Hematopoietic multipotent progenitor cell treated with erythropoietin and hydrocortisone succinate and interleukin-3 and kit ligand, for 15 days (in vitro differentiated cells): ENCODE results near the gene RRP8.

Experiments used
- DNase-seq: peaks from one replicate; pipeline ENCODE4 v3.0.0-alpha.2; 2015; ENCODE audit warnings: low spot score

Gene RRP8

DNA sequence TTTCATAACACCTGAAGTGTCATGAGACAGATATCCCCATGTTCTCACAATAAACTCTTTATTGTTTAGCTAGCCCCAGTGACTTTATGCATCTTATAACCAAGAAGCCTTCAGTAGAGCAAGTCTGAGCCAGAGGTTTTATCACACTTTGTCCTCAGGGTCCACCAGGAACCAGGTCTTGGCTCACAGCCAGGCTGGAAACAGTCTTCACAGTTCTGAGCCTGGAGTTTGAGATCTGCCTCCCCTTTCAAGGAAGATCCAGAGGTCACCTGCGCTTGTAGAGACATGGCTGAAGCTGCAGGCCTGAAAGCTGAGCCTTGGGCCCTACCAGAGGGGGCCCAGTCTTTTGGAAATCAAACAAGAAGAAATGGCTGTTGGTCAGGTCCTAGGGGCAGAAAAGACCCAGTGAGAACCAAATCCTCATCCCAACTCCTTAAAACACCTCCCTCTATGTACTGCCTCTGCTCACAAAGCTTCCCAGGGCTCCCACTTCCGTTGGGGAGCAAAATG, 3.5 kb downstream of the RRP8 start:
- DNase-seq: no peak

DNA sequence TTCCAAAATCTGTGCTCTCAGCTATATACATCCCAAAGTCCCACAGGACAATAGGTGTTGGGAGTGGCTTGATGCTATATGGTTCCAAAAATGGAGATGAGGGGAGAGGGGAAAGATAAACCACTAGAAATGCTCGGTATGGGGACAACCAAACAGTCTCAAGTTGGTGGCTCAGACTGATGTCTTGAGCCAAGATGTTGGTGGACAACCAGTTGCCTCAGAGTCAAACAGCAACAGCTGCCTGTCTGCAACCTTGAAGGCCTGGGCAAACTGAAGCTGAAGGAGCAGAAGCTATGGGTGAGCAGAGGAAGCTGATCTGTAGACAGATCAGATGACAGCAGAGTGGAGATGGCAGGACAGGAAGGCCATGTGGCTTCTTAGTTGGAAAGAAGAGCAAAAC, 4.0 kb downstream of the RRP8 start:
- DNase-seq: no peak

DNA sequence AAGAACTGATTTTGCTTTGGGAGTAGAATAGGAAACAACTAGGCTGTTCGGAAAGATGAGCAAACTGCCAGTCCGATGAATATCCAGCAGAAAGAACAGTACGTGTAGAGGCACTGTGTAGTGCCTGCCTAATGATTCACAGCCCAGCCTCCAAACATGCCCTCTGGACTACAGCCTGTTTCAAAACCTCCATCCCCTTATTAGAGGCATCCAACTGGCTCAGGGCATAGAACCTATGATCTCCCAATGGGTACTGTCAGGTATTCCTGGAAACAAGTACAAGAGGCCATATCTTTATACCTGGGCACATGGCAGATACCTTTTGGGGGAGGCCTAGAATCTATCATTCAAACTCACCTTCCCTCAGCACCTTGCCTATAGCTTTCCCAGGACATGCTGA, 4.9 kb downstream of the RRP8 start:
- no peak for DNase-seq

DNA sequence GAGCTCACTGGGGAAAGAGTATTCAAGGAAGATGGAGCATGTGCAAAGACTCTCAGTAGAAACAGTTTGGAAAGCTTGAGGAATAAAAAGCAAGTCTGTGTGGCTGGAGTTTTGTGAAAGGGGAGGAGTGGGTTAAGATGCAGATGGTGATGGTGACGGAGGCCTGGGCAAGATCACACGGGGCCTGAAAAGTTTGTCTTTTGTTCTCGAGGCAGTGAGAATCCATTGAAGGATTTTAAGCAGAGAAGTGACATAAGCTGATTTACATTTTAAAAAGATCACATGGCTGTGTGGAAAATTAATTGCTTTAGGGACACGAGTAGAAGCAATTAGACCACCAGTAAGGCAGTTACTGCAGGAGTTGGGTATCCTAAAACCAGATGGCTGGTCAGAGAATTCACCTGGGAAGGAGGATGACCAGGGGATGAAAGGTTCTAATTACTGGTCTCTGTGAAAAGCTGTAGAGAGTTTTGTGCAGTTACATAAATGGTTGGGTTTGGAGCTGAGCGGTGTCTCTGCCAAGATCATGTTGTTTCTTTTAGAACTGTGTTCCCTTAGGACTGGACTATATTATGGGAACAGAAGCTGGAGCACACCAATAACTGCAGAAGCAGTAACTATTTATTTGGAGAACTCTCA, 7.1 kb downstream of the RRP8 start:
- no peak for DNase-seq

DNA sequence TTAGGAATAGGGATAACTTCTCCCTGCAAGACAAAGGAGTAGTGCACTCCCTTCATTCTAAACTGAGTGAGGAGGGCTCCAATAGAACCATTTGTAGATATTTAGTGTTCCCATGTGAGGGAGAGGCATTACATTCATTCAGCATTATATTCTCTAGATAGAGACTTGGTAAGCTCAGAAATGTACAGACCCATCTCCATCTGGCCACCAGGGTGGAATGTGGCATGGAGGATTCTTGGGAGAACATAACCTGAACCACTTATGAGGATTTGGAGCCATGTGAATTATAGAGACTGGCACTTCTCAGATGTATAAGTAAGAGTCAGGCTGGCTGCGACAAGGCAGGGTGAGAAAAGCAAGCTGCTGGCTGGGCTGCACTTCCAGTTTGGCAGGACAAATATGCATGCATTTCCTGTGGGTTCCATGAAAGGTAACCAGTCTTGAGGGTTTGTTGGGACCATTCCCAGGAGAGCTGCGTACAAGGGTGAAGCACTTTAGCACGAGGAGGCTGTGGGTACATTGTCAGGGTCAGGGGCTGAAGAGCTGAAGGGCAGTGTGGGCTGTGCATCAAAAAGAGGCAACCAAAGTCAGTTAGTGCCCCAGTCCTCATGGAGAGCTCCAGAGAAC, 9.2 kb downstream of the RRP8 start:
- DNase-seq: no peak

DNA sequence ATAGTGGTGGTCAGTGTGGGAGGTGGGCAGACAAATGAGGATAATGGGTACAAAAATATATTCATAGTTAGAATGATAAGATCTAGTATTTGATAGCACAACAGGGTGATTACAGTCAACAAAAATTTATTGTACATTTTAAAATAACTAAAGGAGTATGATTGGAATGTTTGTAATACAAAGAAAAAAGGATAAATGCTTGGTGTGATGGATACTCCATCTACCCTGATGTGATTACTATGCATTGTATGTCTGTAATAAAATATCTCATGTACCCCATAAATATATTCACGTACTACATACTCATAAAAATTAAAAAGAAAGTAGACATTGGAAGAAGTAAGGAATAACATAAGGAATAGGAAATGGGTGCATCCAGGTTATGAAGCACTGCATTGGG, 15.4 kb downstream of the RRP8 start:
- DNase-seq: no peak

DNA sequence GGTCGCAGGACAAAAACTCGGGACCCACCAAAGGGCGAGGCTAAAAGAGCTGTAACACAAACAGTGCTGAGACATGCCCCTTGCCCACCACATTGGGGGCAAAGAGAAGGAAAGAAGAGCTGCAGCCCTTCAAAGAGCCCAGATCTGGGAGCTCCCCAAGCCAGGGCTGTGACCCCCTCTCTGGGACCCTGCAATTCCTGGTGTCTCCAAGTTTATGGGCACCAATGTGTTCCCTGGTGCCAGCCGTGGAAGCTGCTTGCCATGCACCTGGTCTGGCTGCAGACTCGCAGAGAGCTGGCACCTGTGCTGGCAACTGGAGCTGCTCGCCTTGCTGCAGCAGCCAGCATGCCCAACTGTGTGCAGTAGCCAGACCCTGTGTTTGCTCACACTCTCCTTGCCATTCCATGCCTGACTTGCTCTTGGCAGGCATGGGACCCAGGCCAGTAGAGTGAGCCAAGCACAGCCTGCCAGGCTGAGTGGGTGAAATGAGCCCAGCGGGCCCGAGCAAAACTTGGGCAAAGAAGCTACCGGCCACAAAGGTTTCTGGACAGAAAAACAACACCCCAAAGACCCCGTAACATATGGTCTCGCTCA, 16.0 kb downstream of the RRP8 start:
- no peak for DNase-seq

DNA sequence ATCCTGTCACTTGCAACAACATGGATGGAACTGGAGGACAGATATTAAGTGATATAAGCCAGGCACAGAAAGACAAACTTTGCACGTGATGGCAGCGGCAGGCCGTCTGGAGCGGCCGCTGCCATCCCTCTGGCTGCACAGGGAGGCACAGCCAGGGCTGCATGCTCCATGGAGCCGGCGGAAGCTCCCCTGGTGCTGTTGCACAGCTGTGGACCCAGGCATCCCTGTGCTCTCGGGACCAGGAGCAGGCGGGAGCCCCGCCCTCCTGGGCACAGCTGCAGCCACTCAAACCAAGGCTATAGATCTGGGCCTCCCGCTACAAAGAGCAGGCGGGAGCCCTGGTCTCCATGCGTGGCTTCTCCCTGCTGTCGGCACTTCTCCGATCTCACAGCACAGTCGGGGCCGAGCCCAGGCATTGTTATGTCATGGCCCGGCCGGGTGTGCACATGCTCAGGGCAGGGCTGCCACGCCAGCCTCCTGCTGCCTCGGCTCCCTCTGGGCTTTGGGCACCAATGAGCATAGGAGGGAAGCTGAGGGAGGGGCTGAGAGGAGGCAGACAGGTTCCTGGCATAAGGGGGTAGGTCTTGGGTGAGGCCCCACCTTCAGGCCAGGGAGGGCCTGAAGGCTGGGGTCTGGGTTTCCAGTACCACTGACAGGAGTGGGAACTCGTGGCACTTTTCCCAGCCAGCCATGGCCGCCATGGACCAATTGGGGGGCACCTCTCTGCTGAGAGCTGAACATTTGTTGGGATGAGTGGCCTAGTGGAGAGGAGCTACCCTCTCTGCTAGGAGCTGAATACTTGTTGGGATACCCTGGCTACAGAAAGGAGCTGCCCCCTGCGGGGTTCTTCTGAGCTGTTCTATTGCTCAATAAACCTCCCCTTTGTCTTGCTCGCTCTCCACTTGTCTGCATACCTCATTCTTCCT, 16.7 kb downstream of the RRP8 start:
- no peak for DNase-seq

DNA sequence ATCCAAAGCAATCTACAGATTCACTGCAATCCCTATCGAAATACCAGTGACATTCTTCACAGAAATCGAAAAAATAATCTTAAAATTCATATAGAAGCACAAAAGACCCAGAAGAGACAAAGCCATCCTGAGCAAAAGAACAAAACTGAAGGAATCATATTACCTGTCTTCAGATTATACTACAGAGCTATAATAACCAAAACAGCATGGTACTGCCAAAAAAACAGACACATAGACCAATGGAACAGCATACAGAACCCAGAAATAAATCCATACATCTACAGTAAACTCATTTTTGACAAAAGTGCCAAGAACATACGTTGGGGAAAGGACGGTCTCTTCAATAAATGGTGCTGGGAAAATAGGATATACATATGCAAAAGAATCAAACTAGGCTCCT, 18.9 kb downstream of the RRP8 start:
- DNase-seq: no peak

DNA sequence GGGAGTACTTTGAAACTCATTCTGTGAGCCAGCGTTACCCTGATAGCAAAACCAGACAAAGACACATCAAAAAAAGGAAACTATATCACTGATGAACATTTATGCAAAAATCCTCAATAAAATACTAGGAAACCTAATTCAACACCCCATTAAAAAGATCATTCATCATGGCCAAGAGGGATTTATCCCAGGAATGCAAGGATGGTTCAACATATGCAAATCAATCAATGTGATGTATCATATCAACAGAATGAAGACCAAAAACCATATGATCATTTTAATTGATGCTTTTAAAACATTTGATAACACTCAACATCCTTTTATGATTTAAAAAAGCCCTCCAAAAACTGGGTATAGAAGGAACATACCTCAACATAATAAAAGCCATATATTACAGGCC, 19.8 kb downstream of the RRP8 start:
- DNase-seq: no peak

DNA sequence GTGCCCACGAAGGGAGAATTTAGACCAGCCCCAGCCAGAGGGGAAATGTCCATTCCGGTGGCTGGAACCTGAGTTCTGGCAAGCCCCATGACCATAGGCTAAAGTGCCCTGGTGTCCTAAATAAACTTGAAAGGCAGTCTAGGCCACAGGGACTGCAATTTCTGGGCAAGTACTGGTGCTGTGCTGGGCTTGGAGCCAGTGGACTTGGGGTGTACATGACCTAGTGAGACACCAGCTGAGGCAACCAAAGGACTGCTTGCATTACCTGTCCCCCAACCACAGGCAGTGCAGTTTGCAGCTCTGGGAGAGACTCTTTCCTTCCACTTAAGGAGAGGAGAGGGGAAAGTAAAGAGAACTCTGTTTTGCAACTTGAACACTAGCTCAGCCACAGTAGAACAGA, 23.7 kb downstream of the RRP8 start:
- DNase-seq: no peak

DNA sequence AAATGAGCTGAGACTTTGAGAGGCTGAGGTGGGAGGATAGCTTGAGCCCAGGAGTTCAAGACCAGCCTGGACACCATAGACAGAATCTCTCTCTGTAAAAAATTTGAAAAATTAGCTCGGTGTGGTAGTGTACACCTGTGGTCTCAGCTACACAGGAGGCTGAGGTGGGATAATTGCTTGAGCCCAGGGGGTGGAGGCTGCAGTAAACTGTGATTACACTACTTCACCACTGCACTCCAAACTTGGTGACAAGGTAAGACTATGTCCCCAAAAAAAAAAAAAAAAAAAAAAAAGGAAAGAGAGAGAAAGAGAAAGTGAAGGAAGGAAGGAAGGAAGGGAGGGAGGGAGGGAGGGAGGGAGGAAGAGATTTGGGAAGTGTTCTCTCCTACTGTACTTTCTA, 25.3 kb downstream of the RRP8 start:
- DNase-seq: no peak

DNA sequence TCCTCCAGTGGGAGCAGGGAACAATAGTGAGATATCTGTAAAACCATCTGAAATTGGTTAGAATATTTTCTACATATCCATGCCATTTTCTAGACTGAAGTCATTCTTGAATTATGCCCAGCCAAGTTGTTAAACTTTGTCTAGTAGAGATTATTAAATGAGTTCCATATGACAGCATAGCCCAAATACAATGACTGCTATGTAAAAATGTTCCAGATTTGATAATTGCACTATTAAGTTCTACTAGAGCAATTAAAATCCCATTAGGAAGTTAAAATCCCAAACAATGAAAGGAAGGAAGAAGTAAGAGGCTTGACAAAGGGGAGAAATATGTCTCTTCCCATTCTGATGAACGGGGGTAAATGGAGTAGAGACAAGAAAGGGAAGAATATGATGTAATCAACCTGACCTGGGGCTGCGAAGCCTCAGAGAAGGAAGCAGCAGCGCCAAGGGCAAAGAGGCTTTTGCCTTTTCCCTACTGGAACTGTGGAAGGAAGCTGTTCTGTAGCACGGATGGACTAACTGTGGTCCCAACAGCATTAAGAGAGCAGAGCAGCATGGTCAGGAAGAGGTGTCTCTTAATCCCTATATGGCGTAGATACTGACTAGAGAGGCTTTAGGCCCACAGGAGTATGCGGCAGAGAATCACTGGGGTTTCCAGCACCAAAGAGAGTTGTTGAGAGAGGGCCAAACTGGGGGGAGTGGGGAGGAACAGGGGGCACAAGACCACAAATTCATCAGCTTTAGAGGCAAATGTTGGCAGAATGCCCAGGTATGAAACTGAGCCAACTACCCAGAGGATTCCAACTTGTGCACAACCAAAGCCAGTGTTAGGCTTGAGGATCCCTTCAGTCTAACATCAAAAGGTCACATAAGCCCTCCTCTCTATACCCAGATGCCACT, 26.7 kb downstream of the RRP8 start:
- peak; percentile 50 for DNase-seq

DNA sequence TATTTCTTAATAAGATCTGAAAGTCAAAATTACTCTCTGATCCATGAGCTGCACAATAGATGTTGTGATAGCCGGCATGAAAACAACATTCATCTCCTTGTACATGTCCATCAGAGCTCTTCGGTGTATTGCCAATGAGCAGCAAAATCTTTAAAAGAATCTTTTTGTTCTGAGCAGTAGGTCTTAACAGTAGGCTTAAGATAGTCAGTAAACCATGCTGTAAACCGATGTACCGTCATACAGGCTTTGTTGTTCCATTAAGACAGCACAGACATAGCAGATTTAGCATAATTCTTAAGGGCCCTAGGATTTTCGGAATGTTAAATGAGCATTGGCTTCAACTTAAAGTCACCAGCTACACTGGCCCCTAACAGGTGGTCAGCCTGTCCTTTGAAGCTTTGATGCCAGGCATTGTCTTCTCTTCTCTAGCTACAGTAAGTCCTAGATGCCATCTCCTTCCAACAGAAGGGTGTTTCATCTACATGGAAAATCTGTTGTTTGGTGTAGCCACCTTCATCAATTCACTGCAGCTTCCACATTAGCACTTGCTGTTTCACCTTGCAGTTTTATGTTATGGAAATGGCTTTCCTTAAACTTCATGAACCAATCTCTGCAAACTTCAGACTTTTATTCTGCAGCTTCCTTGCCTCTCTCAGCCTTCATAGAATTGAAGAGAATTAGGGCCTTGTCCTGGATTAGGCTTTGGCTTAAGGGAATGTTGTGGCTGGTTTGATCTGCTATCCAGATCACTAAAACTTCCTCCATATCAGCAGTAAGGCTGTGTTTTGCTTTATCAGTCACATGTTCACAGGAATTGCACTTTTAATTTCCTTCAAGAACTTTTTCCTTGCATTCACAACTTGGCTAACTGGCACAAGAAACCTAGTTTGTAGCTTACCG, 28.4 kb downstream of the RRP8 start:
- DNase-seq: no peak

DNA sequence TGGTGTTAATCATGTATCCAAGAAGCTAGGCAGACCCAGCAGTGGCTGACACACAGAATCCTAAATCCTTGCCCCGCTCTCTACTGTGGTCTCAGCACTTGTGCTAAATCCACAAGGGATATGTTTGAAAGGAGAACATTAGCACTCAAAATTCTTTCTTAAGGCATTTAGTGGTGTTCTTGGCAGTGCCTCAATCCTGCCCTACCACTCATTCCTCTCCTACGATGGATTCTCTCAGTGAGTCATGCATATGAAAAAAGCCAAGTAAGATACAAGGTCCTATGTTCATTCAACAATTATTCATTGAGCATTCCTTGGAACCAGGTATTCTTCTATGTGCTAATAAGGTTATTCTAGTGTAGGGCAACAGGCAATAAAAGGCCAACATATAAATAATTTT, 31.2 kb downstream of the RRP8 start:
- no peak for DNase-seq

DNA sequence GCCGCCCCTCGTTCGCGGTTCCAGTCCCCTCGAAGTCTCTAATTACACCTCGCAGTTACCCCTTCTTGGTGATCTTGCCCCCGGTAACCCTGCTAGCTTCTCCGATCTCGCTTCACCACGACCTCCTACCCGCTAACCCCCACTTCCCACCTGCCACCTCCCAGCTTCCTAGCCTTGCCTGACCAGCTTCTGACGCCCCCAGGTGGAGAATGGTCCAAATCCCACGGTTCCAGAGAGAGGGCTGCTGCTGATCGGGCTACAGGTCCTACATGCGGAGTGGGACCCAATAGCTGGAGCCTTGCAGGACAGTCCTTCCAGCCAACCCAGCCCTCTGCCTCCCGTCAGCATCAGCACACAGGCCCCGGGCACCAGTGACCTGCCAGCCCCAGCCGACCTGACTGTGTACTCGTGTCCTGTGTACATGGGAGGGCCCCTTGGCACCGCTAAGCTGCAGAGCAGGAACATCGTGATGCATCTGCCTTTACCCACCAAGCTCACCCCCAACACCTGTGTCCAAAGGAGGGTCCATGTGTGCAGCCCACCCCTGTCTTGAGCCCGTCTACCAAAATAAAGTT, 31.9 kb downstream of the RRP8 start:
- DNase-seq: no peak

DNA sequence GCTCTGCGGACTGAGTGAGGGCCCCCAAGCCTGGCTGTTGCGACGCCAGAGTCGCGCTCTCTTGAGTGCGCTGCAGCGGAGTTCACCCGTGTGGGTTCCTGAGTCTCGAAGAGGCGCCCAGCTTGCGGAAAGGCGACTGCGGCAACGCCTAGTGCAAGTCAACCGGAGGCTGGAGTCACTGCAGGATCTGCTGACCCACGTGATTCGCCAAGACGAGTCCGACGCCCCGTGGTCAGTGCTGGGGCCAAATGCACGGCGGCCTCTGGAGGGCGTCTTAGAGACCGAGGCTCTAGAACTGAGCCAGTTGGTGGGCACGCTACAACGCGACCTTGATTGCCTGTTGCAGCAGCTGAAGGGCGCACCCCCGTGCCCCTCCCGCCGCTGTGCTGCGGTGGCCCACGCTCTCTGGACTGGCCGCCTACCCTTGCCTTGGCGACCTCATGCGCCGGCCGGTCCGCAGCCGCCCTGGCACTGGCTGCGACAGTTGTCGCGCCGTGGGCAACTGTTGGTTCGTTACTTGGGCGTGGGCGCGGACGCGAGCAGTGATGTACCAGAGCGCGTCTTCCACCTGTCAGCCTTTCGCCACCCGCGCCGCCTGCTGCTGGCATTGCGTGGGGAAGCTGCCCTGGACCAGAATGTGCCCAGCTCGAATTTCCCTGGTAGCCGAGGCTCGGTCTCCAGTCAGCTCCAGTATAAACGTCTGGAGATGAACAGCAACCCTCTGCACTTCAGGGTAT, 32.6 kb downstream of the RRP8 start:
- DNase-seq: no peak

DNA sequence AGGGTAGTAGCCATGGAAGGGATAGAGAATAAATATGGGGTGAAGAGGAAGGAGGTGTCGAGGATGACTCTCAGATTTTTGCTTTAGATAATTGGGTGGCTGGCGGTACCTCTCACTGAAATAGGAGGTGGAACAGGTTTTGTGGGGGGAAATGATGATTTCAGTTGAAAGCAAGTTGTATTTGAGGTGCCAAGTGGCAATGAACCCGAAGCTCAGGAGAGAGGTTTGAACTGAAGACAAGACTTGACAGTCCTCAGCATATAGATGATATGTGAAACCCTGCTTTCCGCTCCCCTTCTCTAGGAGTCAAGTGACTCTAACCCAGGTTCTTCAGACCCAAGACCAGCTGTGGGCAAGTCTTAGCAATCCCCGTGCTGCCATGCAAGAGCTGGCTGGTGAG, 33.7 kb downstream of the RRP8 start:
- DNase-seq: peak; percentile 43

DNA sequence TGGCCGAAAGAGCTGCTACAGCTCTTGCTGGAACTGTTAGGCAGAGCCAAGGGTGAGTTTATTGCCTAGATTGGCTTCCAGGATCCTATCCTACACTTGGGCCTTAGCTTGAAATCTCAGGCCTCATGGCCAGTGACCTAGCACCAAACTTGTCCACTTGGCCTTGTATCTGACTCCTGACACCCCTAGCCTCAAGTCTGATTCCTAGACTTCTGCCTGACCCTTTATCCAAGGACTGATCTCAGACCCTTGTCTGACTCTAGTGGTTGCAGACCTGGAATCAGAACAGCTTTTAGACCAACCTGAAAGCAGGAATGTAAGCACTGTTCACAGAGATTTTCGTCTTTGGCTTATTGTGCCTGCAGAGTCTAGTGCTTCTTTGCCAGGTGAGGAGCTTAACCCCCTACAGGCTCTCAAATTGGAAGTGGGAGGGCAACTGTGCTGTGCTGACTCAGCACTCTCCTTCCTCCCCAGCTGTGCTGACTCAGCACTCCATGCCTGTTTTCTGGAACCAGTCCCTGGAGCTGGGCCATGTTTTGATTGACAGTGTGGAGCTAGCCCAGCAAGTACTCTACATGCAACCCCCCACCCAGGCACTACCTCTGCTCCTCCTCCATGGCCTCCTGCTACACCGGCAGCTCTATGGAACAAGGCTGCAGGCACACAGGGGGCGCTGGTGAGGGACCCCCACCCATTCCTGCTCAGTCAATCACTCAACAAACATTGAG, 35.1 kb downstream of the RRP8 start:
- peak; percentile 85 for DNase-seq
